Glutamatergic neuron (in vitro differentiated cells): ENCODE results near the gene CDKL4. TPM values are rescaled to one million over a fixed set of nuclear protein-coding genes. Genes with fewer than 3 reads are reported as not detected.

ENCODE experiments used
- DNase-seq: peaks from one replicate; pipeline ENCODE4 v3.0.0; 2022
- H3K27ac Mint-ChIP-seq: one replicate; pipeline ENCODE4 v1.8.0; 2020; ENCODE audit warnings: mild to moderate bottlenecking, mixed read lengths, inconsistent platforms; ENCODE audit not compliant: unreplicated experiment
- H3K27me3 Mint-ChIP-seq: one replicate; pipeline ENCODE4 v1.8.0; 2020; ENCODE audit warnings: mild to moderate bottlenecking, moderate library complexity, mixed read lengths, inconsistent platforms; ENCODE audit not compliant: unreplicated experiment
- H3K36me3 Mint-ChIP-seq: one replicate; pipeline ENCODE4 v1.8.0; 2020; ENCODE audit warnings: mild to moderate bottlenecking, mixed read lengths, inconsistent platforms; ENCODE audit not compliant: unreplicated experiment
- H3K4me1 Mint-ChIP-seq: one replicate; pipeline ENCODE4 v1.8.0; 2020; ENCODE audit warnings: mild to moderate bottlenecking, low read depth, mixed read lengths, inconsistent platforms; ENCODE audit not compliant: unreplicated experiment
- H3K4me3 Mint-ChIP-seq: one replicate; pipeline ENCODE4 v1.8.0; 2020; ENCODE audit warnings: mild to moderate bottlenecking, mixed read lengths, inconsistent platforms; ENCODE audit not compliant: unreplicated experiment
- H3K9me3 Mint-ChIP-seq: one replicate; pipeline ENCODE4 v1.8.0; 2020; ENCODE audit warnings: mild to moderate bottlenecking, moderate library complexity, mixed read lengths, inconsistent platforms; ENCODE audit not compliant: unreplicated experiment
- total RNA-seq: library from RNA; stranded (reverse); fragmentation: NEBNext Ultra II Directional; extraction: Animal tissue kit (Norgen Biotek cat#: 25700); gene quantifications from one replicate; pipeline ENCODE4 v1.2.1, GENCODE V29; 2021; ENCODE audit not compliant: unreplicated experiment
- TF ChIP-seq, protein P1 (sequence below): fragments of 200-600 bp; sonication (generic); IDR thresholded peaks from one replicate; pipeline ENCODE4 v1.5.0; 2021; ENCODE audit not compliant: partially characterized antibody, unreplicated experiment

Gene CDKL4
- total RNA-seq, 1 donor from 2014 or later = not detected

DNA sequence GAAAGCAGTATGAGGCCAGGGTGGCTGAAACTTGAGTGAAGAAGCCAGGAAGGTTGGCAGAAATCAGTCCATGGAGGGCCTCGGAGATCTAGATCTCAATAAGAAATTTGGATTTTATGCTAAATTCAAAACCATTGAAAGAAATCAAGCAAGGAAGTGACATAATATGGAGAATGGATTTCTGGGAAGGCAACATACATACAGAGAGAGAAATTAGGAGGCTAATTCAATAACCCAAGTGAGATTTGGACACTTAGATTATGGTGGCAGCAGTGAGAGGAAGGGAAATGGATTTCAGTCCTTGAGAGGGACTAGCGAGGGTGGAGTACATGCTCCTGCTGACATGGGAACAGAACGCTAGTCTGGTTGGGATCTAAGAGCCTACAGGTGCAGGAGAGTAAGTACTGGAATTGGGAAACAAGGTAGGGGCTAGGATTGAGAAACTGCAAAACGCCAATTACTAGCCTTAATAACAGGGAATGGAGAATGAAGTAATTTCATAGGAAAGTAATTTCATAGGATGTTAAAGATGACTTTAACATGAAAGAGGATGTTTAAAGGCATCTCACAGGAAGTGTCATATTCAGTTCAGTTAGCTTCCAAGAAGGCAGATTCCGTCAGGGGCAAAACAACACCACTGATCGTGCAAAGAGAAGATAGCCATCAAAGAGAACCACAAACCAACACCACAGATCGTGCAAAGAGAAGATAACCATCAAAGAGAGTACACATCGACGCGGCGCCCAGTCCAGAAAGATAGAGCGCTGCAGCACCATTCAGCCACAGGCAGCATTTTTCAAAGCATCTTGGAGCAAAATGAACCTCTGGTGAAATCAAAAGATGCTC, 27.2 kb downstream of the CDKL4 start:
- no peaks in the 10 kb centered on the region for H3K36me3 Mint-ChIP-seq
- DNase-seq = no peak
- TF ChIP-seq, protein P1, sequence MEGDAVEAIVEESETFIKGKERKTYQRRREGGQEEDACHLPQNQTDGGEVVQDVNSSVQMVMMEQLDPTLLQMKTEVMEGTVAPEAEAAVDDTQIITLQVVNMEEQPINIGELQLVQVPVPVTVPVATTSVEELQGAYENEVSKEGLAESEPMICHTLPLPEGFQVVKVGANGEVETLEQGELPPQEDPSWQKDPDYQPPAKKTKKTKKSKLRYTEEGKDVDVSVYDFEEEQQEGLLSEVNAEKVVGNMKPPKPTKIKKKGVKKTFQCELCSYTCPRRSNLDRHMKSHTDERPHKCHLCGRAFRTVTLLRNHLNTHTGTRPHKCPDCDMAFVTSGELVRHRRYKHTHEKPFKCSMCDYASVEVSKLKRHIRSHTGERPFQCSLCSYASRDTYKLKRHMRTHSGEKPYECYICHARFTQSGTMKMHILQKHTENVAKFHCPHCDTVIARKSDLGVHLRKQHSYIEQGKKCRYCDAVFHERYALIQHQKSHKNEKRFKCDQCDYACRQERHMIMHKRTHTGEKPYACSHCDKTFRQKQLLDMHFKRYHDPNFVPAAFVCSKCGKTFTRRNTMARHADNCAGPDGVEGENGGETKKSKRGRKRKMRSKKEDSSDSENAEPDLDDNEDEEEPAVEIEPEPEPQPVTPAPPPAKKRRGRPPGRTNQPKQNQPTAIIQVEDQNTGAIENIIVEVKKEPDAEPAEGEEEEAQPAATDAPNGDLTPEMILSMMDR = no peak

DNA sequence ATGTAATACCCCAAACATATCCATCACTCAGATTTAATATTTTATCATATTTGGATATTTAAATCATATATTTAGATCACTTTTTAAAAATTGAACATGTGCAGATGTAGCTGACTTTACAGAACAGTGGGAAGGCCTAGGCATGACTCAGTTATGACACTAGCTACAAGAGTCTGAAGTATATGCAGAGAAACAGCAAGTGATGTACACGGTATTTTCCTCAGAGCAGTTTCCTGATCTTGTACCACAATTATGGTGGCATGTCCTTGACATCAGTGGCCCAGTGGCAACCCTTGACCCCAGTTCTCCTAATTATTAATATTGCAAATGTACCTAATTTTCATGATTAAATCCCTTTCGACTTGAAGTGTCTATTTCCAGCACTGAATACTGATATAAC, 28.2 kb downstream of the CDKL4 start:
- Mint-ChIP-seq H3K36me3 (no peaks in the 10 kb centered on the region), H3K27ac (no peak overlapping the region), H3K27me3 (no peaks in the 10 kb centered on the region), H3K9me3 (no peaks in the 10 kb centered on the region), H3K4me3 (no peak overlapping the region), H3K4me1 (no peaks in the 10 kb centered on the region)
- TF ChIP-seq, protein P1 = no peak
- no peak for DNase-seq

More for the DNA sequence above, 27.2 kb downstream of the CDKL4 start:
- Mint-ChIP-seq H3K4me1 (no peaks in the 10 kb centered on the region), H3K9me3 (no peaks in the 10 kb centered on the region), H3K27ac (no peak overlapping the region), H3K27me3 (no peaks in the 10 kb centered on the region), H3K4me3 (no peak overlapping the region)

DNA sequence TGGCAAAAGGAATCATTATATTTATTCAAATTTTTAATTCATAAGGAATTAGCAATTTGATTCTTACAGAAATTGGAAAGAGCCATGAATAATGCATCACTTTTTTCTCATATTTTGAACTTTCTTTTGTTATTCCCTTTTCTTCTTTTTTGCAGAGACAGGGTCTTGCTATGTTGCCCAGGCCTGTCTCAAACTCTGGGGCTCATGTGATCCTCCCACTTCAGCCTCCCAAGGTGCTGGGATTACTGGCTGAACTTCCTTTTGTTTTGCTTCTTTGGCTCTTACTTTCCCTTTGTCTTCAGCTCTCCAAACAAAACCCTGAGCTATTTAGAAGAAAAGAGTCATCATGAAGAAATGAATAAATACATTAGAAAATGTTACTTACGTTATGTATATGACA, 30.8 kb downstream of the CDKL4 start:
- H3K36me3 Mint-ChIP-seq = no peaks in the 10 kb centered on the region
- H3K4me3 Mint-ChIP-seq = no peak overlapping the region
- H3K9me3 Mint-ChIP-seq = no peaks in the 10 kb centered on the region
- H3K4me1 Mint-ChIP-seq = no peaks in the 10 kb centered on the region
- TF ChIP-seq, protein P1 = no peak
- no peak overlapping the region for H3K27ac Mint-ChIP-seq
- no peak for DNase-seq
- H3K27me3 Mint-ChIP-seq = no peaks in the 10 kb centered on the region

DNA sequence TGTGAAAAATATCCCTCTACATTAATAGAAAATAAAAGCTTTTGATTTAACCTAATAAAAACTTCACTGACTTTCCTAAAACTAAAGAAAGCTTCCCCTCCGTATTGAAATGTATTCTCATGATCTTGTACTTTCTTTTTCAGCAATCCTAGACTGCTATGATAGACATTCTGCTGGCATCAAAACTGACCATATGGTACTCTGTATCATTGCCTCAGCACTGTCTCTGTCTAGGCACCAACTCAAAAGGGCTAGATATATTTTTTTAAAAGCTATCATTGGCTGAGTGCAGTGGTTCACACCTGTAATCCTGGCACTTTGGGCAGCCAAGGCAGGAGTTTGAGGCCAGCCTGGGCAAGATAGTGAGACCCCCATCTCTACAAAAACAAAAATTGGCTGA, 32.9 kb downstream of the CDKL4 start:
- Mint-ChIP-seq H3K36me3 (no peaks in the 10 kb centered on the region), H3K9me3 (no peaks in the 10 kb centered on the region), H3K27ac (no peak overlapping the region), H3K4me3 (no peak overlapping the region), H3K27me3 (no peaks in the 10 kb centered on the region), H3K4me1 (peaks cover 3% of the 10 kb centered on the region)
- DNase-seq = no peak
- TF ChIP-seq, protein P1 = no peak

DNA sequence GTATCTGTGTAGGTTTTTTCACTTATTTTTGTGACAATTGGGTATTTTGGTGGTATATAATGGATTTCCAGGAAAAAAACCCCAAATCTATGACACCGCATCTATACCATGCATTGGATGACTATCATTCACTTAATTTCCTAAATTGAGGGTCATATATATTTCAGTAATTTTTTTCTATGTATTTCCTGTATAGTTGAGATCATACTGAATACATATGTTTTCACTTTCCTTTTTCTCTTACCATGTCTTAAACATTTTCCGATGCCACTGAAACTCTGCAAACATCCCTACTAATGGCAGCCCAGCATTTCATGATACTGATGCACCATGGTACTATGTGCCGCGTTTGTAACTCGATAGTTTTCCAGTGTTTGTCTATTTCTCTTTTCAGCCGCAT, 40.4 kb downstream of the CDKL4 start:
- no peak overlapping the region for H3K4me3 Mint-ChIP-seq
- DNase-seq = no peak
- H3K4me1 Mint-ChIP-seq = peaks cover 3% of the 10 kb centered on the region
- no peaks in the 10 kb centered on the region for H3K27me3 Mint-ChIP-seq
- H3K27ac Mint-ChIP-seq = no peak overlapping the region
- H3K9me3 Mint-ChIP-seq = no peaks in the 10 kb centered on the region
- H3K36me3 Mint-ChIP-seq = no peaks in the 10 kb centered on the region
- TF ChIP-seq, protein P1 = no peak
